COLO829 (cell line): ENCODE data around the gene USP4.
"Not testable (repeated sequence)": the region's sequence is repeated elsewhere in the genome, so short reads cannot be mapped to it uniquely, and the experiment has no call there.

Source experiments
- DNase-seq: peaks from one replicate; pipeline ENCODE4 v3.0.0; 2012; ENCODE audit warnings: low spot score

USP4 gene

GRCh38 chr3:49352281-49352680 lies 12.4 kb upstream of the USP4 start:
- no peak for DNase-seq

GRCh38 chr3:49351521-49352011 lies 11.7 kb upstream of the USP4 start:
- no peak for DNase-seq

- DNase-seq: no peak
These were observed 9.7 kb upstream of the USP4 start for GRCh38 chr3:49349348-49350114.

- not testable (repeated sequence) for DNase-seq
These were observed 8.5 kb upstream of the USP4 start for GRCh38 chr3:49348361-49348760.

GRCh38 chr3:49346797-49347251 lies 7.0 kb upstream of the USP4 start:
- DNase-seq: no peak

GRCh38 chr3:49343163-49343562 lies 3.3 kb upstream of the USP4 start:
- no peak for DNase-seq

- DNase-seq: no peak
These were observed 2.1 kb upstream of the USP4 start for GRCh38 chr3:49341996-49342395.

- DNase-seq: no peak
These were observed 292 bp downstream of the USP4 start for GRCh38 chr3:49339581-49339940.

GRCh38 chr3:49333916-49334633 lies 5.8 kb downstream of the USP4 start:
- no peak for DNase-seq

- no peak for DNase-seq
These were observed 6.8 kb downstream of the USP4 start for GRCh38 chr3:49333091-49333490.

GRCh38 chr3:49329186-49329585 lies 10.7 kb downstream of the USP4 start:
- DNase-seq: no peak

GRCh38 chr3:49328350-49328749 lies 11.5 kb downstream of the USP4 start:
- DNase-seq: not testable (repeated sequence)

- no peak for DNase-seq
These were observed 12.4 kb downstream of the USP4 start for GRCh38 chr3:49327485-49327884.

- DNase-seq: no peak
These were observed 15.1 kb downstream of the USP4 start for GRCh38 chr3:49324768-49325167.

- no peak for DNase-seq
These were observed 23.0 kb downstream of the USP4 start for GRCh38 chr3:49316696-49317457.

- no peak for DNase-seq
These were observed 25.8 kb downstream of the USP4 start for GRCh38 chr3:49313896-49314688.

GRCh38 chr3:49311283-49311682 lies 28.6 kb downstream of the USP4 start:
- no peak for DNase-seq

GRCh38 chr3:49310677-49311076 lies 29.2 kb downstream of the USP4 start:
- DNase-seq: no peak

- DNase-seq: no peak
These were observed 34.2 kb downstream of the USP4 start for GRCh38 chr3:49305608-49306007.

- no peak for DNase-seq
These were observed 37.2 kb downstream of the USP4 start for GRCh38 chr3:49302613-49303012.

- DNase-seq: no peak
These were observed 39.3 kb downstream of the USP4 start for GRCh38 chr3:49300595-49300994.

- DNase-seq: no peak
These were observed 41.3 kb downstream of the USP4 start for GRCh38 chr3:49298511-49298910.
